Measurements from ENCODE around the gene CRADD.

GRCh38 chr12:93796729-93797128, 119.6 kb downstream of the CRADD start:
- TF ChIP-seq EZH2 (IDR thresholded peaks at IDR 0.05) (no peak), POLR2AphosphoS5 (IDR thresholded peaks at IDR 0.05; ENCODE audit: borderline replicate concordance, low read depth, low read length) (no peak), FOXP2 (optimal IDR thresholded peaks at IDR 0.05; ENCODE audit: control extremely low read depth, extremely low read length, insufficient read depth) (no peak)
